Vein endothelial cell (primary cell): Measurements from ENCODE around the gene BOLA2B. TPM values are rescaled to one million over a fixed set of nuclear protein-coding genes. Genes with fewer than 3 reads are reported as not detected.

ENCODE experiments used
- small RNA-seq: library from RNA; depleted of rRNA; stranded (forward); fragments of <200 nt; gene quantifications from one replicate; pipeline ENCODE3, GENCODE V24; 2012
- total RNA-seq: library from RNA; depleted of rRNA; stranded (reverse); fragments of >200 nt; gene quantifications from 2 replicates; pipeline ENCODE4 v1.2.3, GENCODE V29; 2012

BOLA2B gene
- total RNA-seq, result 96.4 and 190 TPM in 2 replicates

DNA sequence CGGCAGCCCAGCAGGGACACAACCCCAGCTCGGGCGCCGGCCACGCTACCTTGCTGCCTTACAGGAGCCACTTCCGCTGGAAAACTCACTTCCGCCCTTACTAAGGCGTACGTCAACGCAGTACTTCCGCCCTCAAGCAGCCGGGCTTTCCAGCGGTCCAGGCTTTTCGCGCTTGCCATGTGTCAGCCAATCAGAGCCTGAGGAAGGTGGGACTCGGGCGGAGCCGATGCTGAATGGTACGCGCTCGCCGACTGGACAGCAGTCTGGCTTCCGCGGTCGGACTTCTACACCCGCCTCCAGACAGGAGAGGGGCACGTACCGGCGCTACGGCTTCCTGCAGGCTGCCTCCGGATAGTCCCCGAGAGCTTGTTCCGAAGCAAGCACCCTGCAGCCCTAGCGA is at the start of gene BOLA2B, which contains the start of gene SLX1A:
Gene BOLA2B, minus strand, starts transcription at position 52 of the 400 bp plus-strand sequence. CDS start 71 bp downstream, outside the sequence.
Gene SLX1A, plus strand, starts transcription at position 261 of the 400 bp plus-strand sequence. CDS start 210 bp downstream, outside the sequence.

DNA sequence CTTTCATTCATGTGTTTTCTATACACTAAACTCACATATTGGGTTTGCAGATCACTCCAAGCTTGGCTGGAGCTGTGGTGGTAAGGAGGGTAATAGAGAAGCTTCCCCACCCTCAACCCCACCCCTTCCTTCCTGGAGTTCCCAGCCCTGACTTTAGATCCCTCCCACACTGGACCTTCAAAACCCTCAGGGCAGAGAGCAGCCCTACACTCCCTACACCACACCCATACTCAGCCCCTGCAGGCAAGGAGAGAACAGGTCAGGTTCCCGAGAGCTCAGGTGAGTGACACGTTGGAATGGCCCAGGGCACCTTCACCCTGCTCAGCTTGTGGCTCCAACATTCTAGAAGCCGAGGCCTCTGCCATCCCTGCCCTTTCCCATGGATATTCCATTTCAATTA is 5.6 kb upstream of the BOLA2B start, which contains the start of gene SULT1A3:
Gene SULT1A3, plus strand, starts transcription at position 207 of the 400 bp plus-strand sequence. CDS start 1,474 bp downstream, outside the sequence.

DNA sequence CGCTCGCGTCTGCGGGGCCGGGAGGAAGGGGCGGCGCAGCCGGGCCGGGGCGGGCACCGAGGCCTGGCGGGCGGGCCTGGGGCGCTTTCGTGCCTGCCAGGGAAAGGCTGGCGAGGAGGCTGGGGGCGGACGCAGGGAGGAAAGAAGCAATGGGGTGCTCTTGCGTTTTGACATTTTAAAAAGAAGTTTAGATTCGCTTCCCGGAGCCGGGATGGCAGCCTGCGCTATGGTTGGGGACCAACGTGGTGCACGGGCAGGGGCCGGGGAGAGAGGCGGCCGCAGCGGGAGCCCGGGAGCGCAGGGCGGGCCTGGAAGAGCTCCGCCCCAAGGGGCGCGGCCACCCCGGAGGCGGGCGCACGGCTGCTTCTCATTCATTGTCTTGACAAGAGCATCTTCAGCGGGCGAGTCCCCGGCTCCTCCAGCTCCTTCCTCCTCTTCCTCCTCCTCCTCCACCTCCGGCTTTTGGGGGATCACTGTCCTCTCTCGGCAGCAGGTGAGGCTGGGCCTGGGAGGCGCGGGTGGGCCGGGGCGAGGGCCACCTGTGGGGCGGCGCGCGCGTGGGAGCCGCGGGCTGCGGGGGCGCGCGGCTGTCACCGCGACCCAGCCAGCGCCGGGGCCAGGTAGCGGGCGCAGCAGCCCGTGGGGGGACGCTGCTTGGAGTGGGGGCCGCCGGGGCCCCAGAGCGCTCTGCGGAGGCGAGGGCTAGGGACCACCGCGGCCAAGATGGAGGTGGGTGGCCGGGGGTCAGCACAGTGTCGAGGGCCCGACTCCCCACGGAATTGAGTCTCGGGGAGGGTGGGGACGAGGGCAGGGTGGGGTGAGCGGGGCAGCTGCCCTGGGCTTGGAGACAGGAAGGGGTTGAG is 10.0 kb downstream of the BOLA2B start, which contains the start of gene CORO1A:
Gene CORO1A, plus strand, starts transcription at position 370 of the 863 bp plus-strand sequence. CDS start 1,608 bp downstream, outside the sequence.

Small RNA genes within 50 kb of the gene (small RNA-seq; reads per million reads assigned to genes)
- not detected for gene AC106782.4

Other genes with a start within 250 kb of the BOLA2B start
- gene TMEM219, start 231.6 kb downstream of the BOLA2B start, total RNA-seq, result 74.7 and 91.1 TPM in 2 replicates
- 115 and 128 TPM in 2 replicates for gene TAOK2, start 219.8 kb downstream of the BOLA2B start, total RNA-seq
- gene HIRIP3, start 198.0 kb downstream of the BOLA2B start, total RNA-seq, result 3.9 and 4.4 TPM in 2 replicates
- gene INO80E, start 197.4 kb downstream of the BOLA2B start, total RNA-seq, result 30.7 and 57.3 TPM in 2 replicates
- gene DOC2A, start 182.6 kb downstream of the BOLA2B start, total RNA-seq, result 0.29 TPM in 1 of 2 replicates, not detected in the other
- gene C16orf92, start 170.5 kb downstream of the BOLA2B start, total RNA-seq, result not detected in 2 replicates
- not detected in 2 replicates for gene TLCD3B, start 162.4 kb downstream of the BOLA2B start, total RNA-seq
- 719 and 1,079 TPM in 2 replicates for gene ALDOA, start 127.9 kb downstream of the BOLA2B start, total RNA-seq
- 293 and 325 TPM in 2 replicates for gene PPP4C, start 117.7 kb downstream of the BOLA2B start, total RNA-seq
- gene TBX6, start 101.7 kb downstream of the BOLA2B start, total RNA-seq, result 0.10 and 0.33 TPM in 2 replicates
- gene YPEL3, start 97.5 kb downstream of the BOLA2B start, total RNA-seq, result 16.8 and 30.4 TPM in 2 replicates
- 1.3 and 1.8 TPM in 2 replicates for gene GDPD3, start 80.1 kb downstream of the BOLA2B start, total RNA-seq
- gene MAPK3, start 70.4 kb downstream of the BOLA2B start, total RNA-seq, result 70.8 and 112 TPM in 2 replicates
- gene CORO1A, start 10.1 kb downstream of the BOLA2B start, total RNA-seq, result 5.6 and 6.8 TPM in 2 replicates
- gene SLX1A, start 209 bp upstream of the BOLA2B start, total RNA-seq, result 31.4 and 50.0 TPM in 2 replicates
- gene SULT1A3, start 5.6 kb upstream of the BOLA2B start, total RNA-seq, result 12.4 and 13.7 TPM in 2 replicates
- 0.96 and 3.6 TPM in 2 replicates for gene NPIPB13, start 54.8 kb upstream of the BOLA2B start, total RNA-seq
- gene CD2BP2, start 161.6 kb upstream of the BOLA2B start, total RNA-seq, result 40.5 and 43.7 TPM in 2 replicates
- 45.6 and 48.0 TPM in 2 replicates for gene TBC1D10B, start 176.8 kb upstream of the BOLA2B start, total RNA-seq
- gene MYL11, start 181.1 kb upstream of the BOLA2B start, total RNA-seq, result not detected in 2 replicates
- gene SEPTIN1, start 188.9 kb upstream of the BOLA2B start, total RNA-seq, result not detected in 2 replicates
- 18.9 and 30.4 TPM in 2 replicates for gene ZNF48, start 201.8 kb upstream of the BOLA2B start, total RNA-seq
- gene ZNF771, start 213.9 kb upstream of the BOLA2B start, total RNA-seq, result 9.3 and 14.7 TPM in 2 replicates
- gene DCTPP1, start 236.4 kb upstream of the BOLA2B start, total RNA-seq, result 39.8 and 51.2 TPM in 2 replicates